HepG2 (cell line): Measurements from ENCODE around the gene ZNF839. TPM values are rescaled to one million over a fixed set of nuclear protein-coding genes. Genes with fewer than 3 reads are reported as not detected.

ENCODE experiments used
- BCLAF1 ChIP-seq: fragments of 450-650 bp; IDR thresholded peaks from 2 replicates; pipeline ENCODE4 v1.6.1; 2017; ENCODE audit warnings: mild to moderate bottlenecking
- E2F1 ChIP-seq: sonication (generic); formaldehyde crosslinking; IDR thresholded peaks from 2 replicates; pipeline ENCODE4 v1.5.0; 2020; ENCODE audit warnings: missing genetic modification reagents
- E2F5 ChIP-seq: sonication (generic); formaldehyde crosslinking; conservative IDR thresholded peaks from 2 replicates; pipeline ENCODE4 v1.4.0; 2020; ENCODE audit warnings: missing genetic modification reagents
- FOXM1 ChIP-seq: sonication (generic); formaldehyde crosslinking; IDR thresholded peaks from 2 replicates; pipeline ENCODE4 v1.5.0; 2020; ENCODE audit warnings: missing genetic modification reagents
- GLMP ChIP-seq: sonication (generic); formaldehyde crosslinking; IDR thresholded peaks from 2 replicates; pipeline ENCODE4 v1.9.0; 2021; ENCODE audit warnings: missing genetic modification reagents, mild to moderate bottlenecking, borderline replicate concordance
- JDP2 ChIP-seq: sonication (generic); formaldehyde crosslinking; IDR thresholded peaks from 2 replicates; pipeline ENCODE4 v1.8.1; 2022; ENCODE audit warnings: missing genetic modification reagents, borderline replicate concordance
- MLLT10 ChIP-seq: sonication (generic); formaldehyde crosslinking; IDR thresholded peaks from 2 replicates; pipeline ENCODE4 v1.4.0; 2020; ENCODE audit warnings: missing genetic modification reagents
- PHF20 ChIP-seq: sonication (generic); formaldehyde crosslinking; IDR thresholded peaks from 2 replicates; pipeline ENCODE4 v1.5.0; 2020; ENCODE audit warnings: mild to moderate bottlenecking, missing genetic modification reagents
- PREB ChIP-seq: sonication (generic); formaldehyde crosslinking; IDR thresholded peaks from 2 replicates; pipeline ENCODE4 v1.4.0; 2020; ENCODE audit warnings: missing genetic modification reagents
- RERE ChIP-seq: IDR thresholded peaks from 2 replicates; pipeline ENCODE4 v1.6.1; 2016; ENCODE audit warnings: low read depth, missing genetic modification reagents, missing compliant biosample characterization
- STAG1 ChIP-seq: sonication (generic); formaldehyde crosslinking; IDR thresholded peaks from 2 replicates; pipeline ENCODE4 v1.4.0; 2020; ENCODE audit warnings: missing genetic modification reagents
- TARDBP ChIP-seq: sonication (generic); formaldehyde crosslinking; IDR thresholded peaks from 2 replicates; pipeline ENCODE4 v1.8.0; 2022; ENCODE audit warnings: mild to moderate bottlenecking, missing genetic modification reagents
- TFAP4 ChIP-seq: sonication (generic); IDR thresholded peaks from 2 replicates; pipeline ENCODE4 v1.6.1; 2016; ENCODE audit warnings: low read depth, borderline replicate concordance
- TGIF2 ChIP-seq: IDR thresholded peaks from 2 replicates; pipeline ENCODE4 v1.6.1; 2016; ENCODE audit warnings: control low read depth, missing compliant biosample characterization
- ZMAT3 ChIP-seq: sonication (generic); formaldehyde crosslinking; conservative IDR thresholded peaks from 2 replicates; pipeline ENCODE4 v1.7.0; 2021; ENCODE audit warnings: missing genetic modification reagents
- ZSCAN9 ChIP-seq: IDR thresholded peaks from 2 replicates; pipeline ENCODE4 v1.6.1; 2016; ENCODE audit warnings: borderline replicate concordance
- polyA plus RNA-seq, 8 experiments: library from polyadenylated mRNA; depleted of rRNA in 3 of 8; stranded (reverse) in 7 of 8; unstranded in 1 of 8; fragments of >200 nt; fragmentation: Illumina TruSeq in 4 of 8; extraction: Trizol in 4 of 8; gene quantifications; 2 replicates each; pipeline versions ENCODE4 v1.2.1 to v1.2.3, GENCODE V29; 2011 to 2016; ENCODE audit warnings: low read depth in 4 of 8, missing spikeins in 1 of 8, mixed read lengths in 1 of 8; ENCODE audit not compliant: insufficient read depth in 1 of 8
- total RNA-seq, 5 experiments: library from RNA; depleted of rRNA; stranded (reverse); fragments of >200 nt; fragmentation: Illumina TruSeq; extraction: Trizol; gene quantifications; 2 replicates each; pipeline ENCODE4 v1.2.3, GENCODE V29; 2016; ENCODE audit warnings: low read depth in 1 of 5

ZNF839 gene
- total and polyA plus RNA-seq, 2 of the 13 experiments (the other 11 are each of a cell fraction or from before 2014, with no cell fraction given): 11.1 to 12.8 TPM

- no peak for TF ChIP-seq JDP2 (CRISPR knock-in tag)
- TF ChIP-seq ZSCAN9 (CRISPR knock-in tag): no peak
- TF ChIP-seq PHF20: no peak
- no peak for TF ChIP-seq PREB (CRISPR knock-in tag)
- TF ChIP-seq STAG1 (CRISPR knock-in tag): peak; percentile 72
- TF ChIP-seq TFAP4: peak; percentile 38; the same call in 1 of the 2 replicates
- no peak for TF ChIP-seq MLLT10 (CRISPR knock-in tag)
- TF ChIP-seq GLMP (CRISPR knock-in tag): no peak
- TF ChIP-seq E2F5 (CRISPR knock-in tag): no peak
- TF ChIP-seq BCLAF1: no peak
- TF ChIP-seq TGIF2: peak; percentile 9; the same call in 1 of the 2 replicates
- 0 out of 2 replicates have a peak, but pooled peaks have one; percentile 24 for TF ChIP-seq ZMAT3 (CRISPR knock-in tag)
- TF ChIP-seq TARDBP: no peak
- TF ChIP-seq E2F1 (CRISPR knock-in tag): no peak
- no peak for TF ChIP-seq FOXM1
- no peak for TF ChIP-seq RERE (CRISPR knock-in tag)
Measured at GRCh38 chr14:102317564-102318248, 1.8 kb upstream of the ZNF839 start (continued).
